Inflammatory macrophage treated with lipopolysaccharide for 1 hour (primary cell): ENCODE data around the gene MYO7B.

Source experiments
- DNase-seq, 2 donors: peaks; one replicate each; pipeline ENCODE4 v3.0.0-alpha.2; 2020 to 2022

Gene MYO7B

GRCh38 chr2:127640082-127641072 is 104.9 kb downstream of the MYO7B start:
- no peak for DNase-seq

- no peak for DNase-seq
These were observed 105.7 kb downstream of the MYO7B start for GRCh38 chr2:127641133-127641532.

GRCh38 chr2:127641846-127642507 is 106.5 kb downstream of the MYO7B start:
- no peak for DNase-seq

GRCh38 chr2:127642706-127643438 is 107.4 kb downstream of the MYO7B start:
- no peak for DNase-seq

- DNase-seq, result no peak
These were observed 108.1 kb downstream of the MYO7B start for GRCh38 chr2:127643439-127644065.

- DNase-seq, result no peak
These were observed 108.9 kb downstream of the MYO7B start for GRCh38 chr2:127644066-127645025.

GRCh38 chr2:127645026-127645394 is 109.5 kb downstream of the MYO7B start:
- no peak for DNase-seq

GRCh38 chr2:127645395-127646291 is 110.2 kb downstream of the MYO7B start, which contains the start of gene GPR17:
TSS of gene GPR17 (plus strand) at chr2:127646153. CDS start at chr2:127650736, 4,583 bp downstream.
- DNase-seq, result no peak

GRCh38 chr2:127646487-127647241 is 111.2 kb downstream of the MYO7B start:
- no peak for DNase-seq

GRCh38 chr2:127647242-127648190 is 112.0 kb downstream of the MYO7B start:
- no peak for DNase-seq

- DNase-seq, result no peak
These were observed 112.8 kb downstream of the MYO7B start for GRCh38 chr2:127648321-127648720.

GRCh38 chr2:127649100-127649611 is 113.7 kb downstream of the MYO7B start:
- no peak for DNase-seq

- peak; percentile 65 to 99 for DNase-seq
These were observed 114.2 kb downstream of the MYO7B start for GRCh38 chr2:127649684-127650040.

- no peak for DNase-seq
These were observed 114.7 kb downstream of the MYO7B start for GRCh38 chr2:127650041-127650784.

GRCh38 chr2:127650785-127651380 is 115.4 kb downstream of the MYO7B start:
- no peak for DNase-seq

GRCh38 chr2:127651381-127651809 is 115.9 kb downstream of the MYO7B start:
- no peak for DNase-seq

- DNase-seq, result no peak
These were observed 116.6 kb downstream of the MYO7B start for GRCh38 chr2:127651971-127652550.
